C4-2B (cell line): ENCODE data around the gene SNTG2.

Experiments used
- ZFX ChIP-seq: fragments of 450-650 bp; IDR thresholded peaks from 2 replicates; pipeline ENCODE4 v1.6.1; 2017
- TF ChIP-seq, protein P1 (sequence below): fragments of 450-650 bp; conservative IDR thresholded peaks from 2 replicates; pipeline ENCODE4 v1.5.1; 2017; ENCODE audit warnings: mild to moderate bottlenecking

DNA sequence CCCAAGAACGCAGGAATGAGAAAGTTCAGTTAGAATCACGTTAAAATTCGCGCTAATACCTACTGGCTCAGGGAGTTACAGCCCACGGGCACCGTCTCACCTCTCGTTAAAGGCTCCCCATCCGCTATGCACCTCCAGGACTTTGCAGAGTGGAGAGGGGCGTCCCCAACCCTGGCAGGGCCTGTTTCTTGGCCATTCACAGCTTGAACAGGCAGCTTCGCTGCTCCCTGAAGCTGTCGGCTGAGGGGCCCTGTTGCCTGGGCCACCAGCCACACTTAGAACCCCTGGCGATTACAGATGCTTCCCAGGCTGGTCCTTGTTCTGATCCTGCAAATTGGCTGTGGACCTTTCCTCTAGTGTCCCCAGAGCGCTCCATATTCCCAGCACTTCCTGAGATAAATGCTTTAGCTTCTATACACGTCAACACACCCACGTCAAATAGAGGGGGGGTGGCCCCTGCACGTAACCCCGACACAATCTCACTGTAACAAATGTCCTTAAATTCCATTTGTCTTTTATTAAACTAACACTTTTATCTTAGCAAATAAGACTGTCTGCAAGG is 16.8 kb upstream of the SNTG2 start:
- TF ChIP-seq, protein P1, sequence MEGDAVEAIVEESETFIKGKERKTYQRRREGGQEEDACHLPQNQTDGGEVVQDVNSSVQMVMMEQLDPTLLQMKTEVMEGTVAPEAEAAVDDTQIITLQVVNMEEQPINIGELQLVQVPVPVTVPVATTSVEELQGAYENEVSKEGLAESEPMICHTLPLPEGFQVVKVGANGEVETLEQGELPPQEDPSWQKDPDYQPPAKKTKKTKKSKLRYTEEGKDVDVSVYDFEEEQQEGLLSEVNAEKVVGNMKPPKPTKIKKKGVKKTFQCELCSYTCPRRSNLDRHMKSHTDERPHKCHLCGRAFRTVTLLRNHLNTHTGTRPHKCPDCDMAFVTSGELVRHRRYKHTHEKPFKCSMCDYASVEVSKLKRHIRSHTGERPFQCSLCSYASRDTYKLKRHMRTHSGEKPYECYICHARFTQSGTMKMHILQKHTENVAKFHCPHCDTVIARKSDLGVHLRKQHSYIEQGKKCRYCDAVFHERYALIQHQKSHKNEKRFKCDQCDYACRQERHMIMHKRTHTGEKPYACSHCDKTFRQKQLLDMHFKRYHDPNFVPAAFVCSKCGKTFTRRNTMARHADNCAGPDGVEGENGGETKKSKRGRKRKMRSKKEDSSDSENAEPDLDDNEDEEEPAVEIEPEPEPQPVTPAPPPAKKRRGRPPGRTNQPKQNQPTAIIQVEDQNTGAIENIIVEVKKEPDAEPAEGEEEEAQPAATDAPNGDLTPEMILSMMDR, result no peak
- TF ChIP-seq ZFX, result no peak
